Endothelial cell (in vitro differentiated cells): Measurements from ENCODE around the gene UGP2. TPM values are rescaled to one million over a fixed set of nuclear protein-coding genes. Genes with fewer than 3 reads are reported as not detected.
"Not testable (repeated sequence)": the region's sequence is repeated elsewhere in the genome, so short reads cannot be mapped to it uniquely, and the experiment has no call there.

Experiments
- DNase-seq: peaks from one replicate; pipeline ENCODE4 v3.0.0; 2021; ENCODE audit warnings: low spot score
- H3K27ac Mint-ChIP-seq: one replicate; pipeline ENCODE4 v1.8.0; 2021; ENCODE audit warnings: mixed read lengths, inconsistent platforms; ENCODE audit not compliant: unreplicated experiment
- H3K27me3 Mint-ChIP-seq: one replicate; pipeline ENCODE4 v1.8.0; 2021; ENCODE audit warnings: mild to moderate bottlenecking, moderate library complexity, mixed read lengths, inconsistent platforms; ENCODE audit not compliant: unreplicated experiment
- H3K36me3 Mint-ChIP-seq: one replicate; pipeline ENCODE4 v1.8.0; 2021; ENCODE audit warnings: mild to moderate bottlenecking, low read depth, mixed read lengths, inconsistent platforms; ENCODE audit not compliant: unreplicated experiment
- H3K4me1 Mint-ChIP-seq: one replicate; pipeline ENCODE4 v1.8.0; 2021; ENCODE audit warnings: mild to moderate bottlenecking, mixed read lengths, inconsistent platforms; ENCODE audit not compliant: unreplicated experiment
- H3K4me3 Mint-ChIP-seq: one replicate; pipeline ENCODE4 v1.8.0; 2021; ENCODE audit warnings: mild to moderate bottlenecking, mixed read lengths, inconsistent platforms; ENCODE audit not compliant: unreplicated experiment
- H3K9me3 Mint-ChIP-seq: one replicate; pipeline ENCODE4 v1.8.0; 2021; ENCODE audit warnings: mixed read lengths, inconsistent platforms; ENCODE audit not compliant: unreplicated experiment
- total RNA-seq: library from RNA; stranded (reverse); fragmentation: NEBNext Ultra II Directional; extraction: Animal tissue kit (Norgen Biotek cat#: 25700); gene quantifications from one replicate; pipeline ENCODE4 v1.2.1, GENCODE V29; 2021; ENCODE audit not compliant: unreplicated experiment
- TF ChIP-seq, protein P1 (sequence below): fragments of 200-600 bp; sonication (generic); IDR thresholded peaks from one replicate; pipeline ENCODE4 v1.5.0; 2021; ENCODE audit warnings: antibody characterized with exemption; ENCODE audit not compliant: unreplicated experiment

UGP2 gene
- total RNA-seq, 1 donor from 2014 or later = 88.3 TPM

DNA sequence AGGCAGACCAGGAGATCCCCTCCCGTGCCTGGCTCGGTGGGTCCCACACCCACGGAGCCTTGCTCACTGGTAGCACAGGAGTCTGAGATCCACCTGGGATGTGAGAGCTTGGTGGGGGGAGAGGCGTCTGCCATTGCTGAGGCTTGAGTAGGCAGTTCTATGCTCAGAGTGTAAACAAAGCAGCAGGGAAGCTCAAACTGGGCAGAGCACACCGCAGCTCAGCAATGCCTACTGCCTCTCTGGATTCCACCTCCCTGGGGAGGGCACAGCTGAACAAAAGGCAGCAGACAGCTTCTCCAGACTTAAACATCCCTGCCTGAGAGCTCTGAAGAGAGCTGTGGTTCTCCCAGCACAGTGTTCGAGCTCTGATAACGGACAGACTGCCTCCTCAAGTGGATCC, 85.1 kb downstream of the UGP2 start:
- Mint-ChIP-seq H3K9me3 (no peaks in the 10 kb centered on the region), H3K4me1 (peaks cover 3% of the 10 kb centered on the region), H3K27me3 (peaks cover 2% of the 10 kb centered on the region), H3K4me3 (no peak overlapping the region), H3K36me3 (peaks cover 10% of the 10 kb centered on the region), H3K27ac (no peak overlapping the region)
- TF ChIP-seq, protein P1, sequence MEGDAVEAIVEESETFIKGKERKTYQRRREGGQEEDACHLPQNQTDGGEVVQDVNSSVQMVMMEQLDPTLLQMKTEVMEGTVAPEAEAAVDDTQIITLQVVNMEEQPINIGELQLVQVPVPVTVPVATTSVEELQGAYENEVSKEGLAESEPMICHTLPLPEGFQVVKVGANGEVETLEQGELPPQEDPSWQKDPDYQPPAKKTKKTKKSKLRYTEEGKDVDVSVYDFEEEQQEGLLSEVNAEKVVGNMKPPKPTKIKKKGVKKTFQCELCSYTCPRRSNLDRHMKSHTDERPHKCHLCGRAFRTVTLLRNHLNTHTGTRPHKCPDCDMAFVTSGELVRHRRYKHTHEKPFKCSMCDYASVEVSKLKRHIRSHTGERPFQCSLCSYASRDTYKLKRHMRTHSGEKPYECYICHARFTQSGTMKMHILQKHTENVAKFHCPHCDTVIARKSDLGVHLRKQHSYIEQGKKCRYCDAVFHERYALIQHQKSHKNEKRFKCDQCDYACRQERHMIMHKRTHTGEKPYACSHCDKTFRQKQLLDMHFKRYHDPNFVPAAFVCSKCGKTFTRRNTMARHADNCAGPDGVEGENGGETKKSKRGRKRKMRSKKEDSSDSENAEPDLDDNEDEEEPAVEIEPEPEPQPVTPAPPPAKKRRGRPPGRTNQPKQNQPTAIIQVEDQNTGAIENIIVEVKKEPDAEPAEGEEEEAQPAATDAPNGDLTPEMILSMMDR = no peak
- no peak for DNase-seq

DNA sequence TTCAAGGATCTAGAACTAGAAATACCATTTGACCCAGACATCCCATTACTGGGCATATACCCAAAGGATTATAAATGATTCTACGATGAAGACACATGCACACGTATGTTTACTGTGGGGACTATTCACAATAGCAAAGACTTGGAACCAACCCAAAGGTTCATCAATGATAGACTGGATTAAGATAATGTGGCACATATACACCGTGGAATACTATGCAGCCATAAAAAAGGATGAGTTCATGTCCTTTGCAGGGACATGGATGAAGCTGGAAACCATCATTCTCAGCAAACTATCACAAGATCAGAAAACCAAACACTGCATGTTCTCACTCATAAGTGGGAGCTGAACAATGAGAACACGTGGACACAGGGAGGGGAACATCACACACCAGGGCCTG, 90.4 kb downstream of the UGP2 start:
- not testable (repeated sequence) for H3K4me1 Mint-ChIP-seq, H3K27me3 Mint-ChIP-seq, DNase-seq, H3K27ac Mint-ChIP-seq, H3K9me3 Mint-ChIP-seq, H3K4me3 Mint-ChIP-seq
- peaks cover 14% of the 10 kb centered on the region for H3K36me3 Mint-ChIP-seq

Other genes starting within 250 kb of the UGP2 start
- 13.6 TPM for gene VPS54, start 177.5 kb downstream of the UGP2 start, total RNA-seq